WTC11 (cell line): ENCODE data around the gene TNFRSF4. TPM values are rescaled to one million over a fixed set of nuclear protein-coding genes. Genes with fewer than 3 reads are reported as not detected.

Source experiments
- ATAC-seq: fragments of 200-7000 bp; cut with Tn5 transposase; 2 replicates; pipeline ENCODE4 v1.10.0; 2021; ENCODE audit warnings: mild to moderate bottlenecking, moderate library complexity
- CTCF ChIA-PET: fragments of 300-600 bp; sonication (Branson Sonifier 250); formaldehyde crosslinking; loops from one replicate; lab custom pipeline; 2021; ENCODE audit warnings: antibody characterized with exemption; lab: Charles Lee
- POLR2A ChIA-PET: fragments of 350-600 bp; sonication (Branson Sonifier 250); formaldehyde crosslinking; loops from one replicate; lab custom pipeline; 2021; ENCODE audit warnings: antibody characterized with exemption; lab: Charles Lee
- DNase-seq: peaks from one replicate; pipeline ENCODE4 v3.0.0; 2021; ENCODE audit warnings: low spot score
- H3K27ac Mint-ChIP-seq: 2 replicates; pipeline ENCODE4 v1.8.0; 2021; ENCODE audit warnings: mixed read lengths
- H3K27me3 Mint-ChIP-seq: 2 replicates; pipeline ENCODE4 v1.8.0; 2021; ENCODE audit warnings: low read depth, mild to moderate bottlenecking, moderate library complexity, mixed read lengths
- H3K36me3 Mint-ChIP-seq: 2 replicates; pipeline ENCODE4 v1.8.0; 2021; ENCODE audit warnings: mixed read lengths
- H3K4me1 Mint-ChIP-seq: 2 replicates; pipeline ENCODE4 v1.8.0; 2022; ENCODE audit warnings: mixed read lengths
- H3K4me3 Mint-ChIP-seq: 2 replicates; pipeline ENCODE4 v1.8.0; 2021; ENCODE audit warnings: mild to moderate bottlenecking, moderate library complexity, mixed read lengths
- H3K9me3 Mint-ChIP-seq: 2 replicates; pipeline ENCODE4 v1.8.0; 2021; ENCODE audit warnings: mixed read lengths
- IRF2 ChIP-seq: sonication (generic); formaldehyde crosslinking; IDR thresholded peaks from 2 replicates; pipeline ENCODE4 v1.8.0; 2022; ENCODE audit warnings: low read depth, missing genetic modification reagents, borderline replicate concordance
- JAZF1 ChIP-seq: fragments of 250-450 bp; sonication (Bioruptor Pico); IDR thresholded peaks from 2 replicates; pipeline ENCODE4 v1.9.0; 2021; ENCODE audit warnings: moderate library complexity, mild to moderate bottlenecking, inconsistent platforms
- JUN ChIP-seq: sonication (generic); formaldehyde crosslinking; IDR thresholded peaks from 2 replicates; pipeline ENCODE4 v1.8.0; 2023; ENCODE audit warnings: mild to moderate bottlenecking, missing genetic modification reagents
- MXD4 ChIP-seq: fragments of 250-450 bp; sonication (Bioruptor Pico); IDR thresholded peaks from 2 replicates; pipeline ENCODE4 v1.8.0; 2021; ENCODE audit warnings: mild to moderate bottlenecking, moderate library complexity, borderline replicate concordance
- MYBL2 ChIP-seq: sonication (generic); formaldehyde crosslinking; IDR thresholded peaks from 2 replicates; pipeline ENCODE4 v1.8.1; 2023; ENCODE audit warnings: mild to moderate bottlenecking, moderate library complexity, missing genetic modification reagents
- NR2C2 ChIP-seq: sonication (generic); formaldehyde crosslinking; IDR thresholded peaks from 2 replicates; pipeline ENCODE4 v1.8.0; 2022; ENCODE audit warnings: mild to moderate bottlenecking, missing genetic modification reagents
- TCF7 ChIP-seq: sonication (generic); formaldehyde crosslinking; IDR thresholded peaks from 2 replicates; pipeline ENCODE4 v1.8.0; 2022; ENCODE audit warnings: mild to moderate bottlenecking, low read depth, missing genetic modification reagents, moderate library complexity
- ZNF317 ChIP-seq: sonication (generic); formaldehyde crosslinking; IDR thresholded peaks from 2 replicates; pipeline ENCODE4 v1.8.1; 2023; ENCODE audit warnings: low read depth, mild to moderate bottlenecking, moderate library complexity, missing genetic modification reagents, borderline replicate concordance
- total RNA-seq: library from RNA; stranded (reverse); gene quantifications from 3 replicates; pipeline ENCODE4 v1.2.3, GENCODE V29; 2021
- TF ChIP-seq, protein P1 (sequence below): sonication (generic); formaldehyde crosslinking; IDR thresholded peaks from 2 replicates; pipeline ENCODE4 v1.8.1; 2022; ENCODE audit warnings: missing genetic modification reagents, borderline replicate concordance
- TF ChIP-seq, protein P2 (sequence below): sonication (generic); formaldehyde crosslinking; IDR thresholded peaks from 2 replicates; pipeline ENCODE4 v1.8.1; 2022; ENCODE audit warnings: mild to moderate bottlenecking, moderate library complexity, missing genetic modification reagents
- TF ChIP-seq, protein P3 (sequence below): sonication (generic); formaldehyde crosslinking; IDR thresholded peaks from 2 replicates; pipeline ENCODE4 v1.8.0; 2022; ENCODE audit warnings: mild to moderate bottlenecking, missing genetic modification reagents
- TF ChIP-seq, protein P4 (sequence below): sonication (generic); formaldehyde crosslinking; IDR thresholded peaks from 2 replicates; pipeline ENCODE4 v1.8.0; 2022; ENCODE audit warnings: mild to moderate bottlenecking, missing genetic modification reagents
- TF ChIP-seq, protein P5 (sequence below): sonication (generic); formaldehyde crosslinking; IDR thresholded peaks from 2 replicates; pipeline ENCODE4 v1.8.1; 2023; ENCODE audit warnings: mild to moderate bottlenecking, missing genetic modification reagents, moderate library complexity
- TF ChIP-seq, protein P6 (sequence below): fragments of 200-600 bp; IDR thresholded peaks from 2 replicates; pipeline ENCODE4 v1.8.0; 2022; ENCODE audit warnings: antibody characterized with exemption
- TF ChIP-seq, protein P7 (sequence below): sonication (generic); formaldehyde crosslinking; IDR thresholded peaks from 2 replicates; pipeline ENCODE4 v1.8.0; 2022; ENCODE audit warnings: missing genetic modification reagents

Gene TNFRSF4
- total RNA-seq, 1 experiment from 2014 or later = 0.33 TPM

DNA sequence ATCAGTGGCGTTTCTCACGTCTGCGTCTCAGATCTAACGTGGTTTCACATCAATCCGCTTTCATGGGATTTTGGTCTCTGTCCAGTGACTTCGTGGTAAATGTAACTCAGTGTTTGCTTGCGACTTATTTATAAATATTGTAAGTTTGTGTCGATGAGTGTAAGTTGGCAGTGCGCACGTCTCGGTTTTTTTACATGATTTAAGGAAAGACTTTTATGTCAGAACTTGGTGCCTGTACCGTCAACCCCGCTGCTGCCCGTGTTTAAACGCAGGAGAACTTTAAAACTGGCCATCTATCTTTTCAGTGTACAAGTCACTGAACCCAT is 19.6 kb upstream of the TNFRSF4 start:
- Mint-ChIP-seq H3K27me3 (no peaks in the 10 kb centered on the region), H3K4me1 (peaks cover 10% of the 10 kb centered on the region), H3K9me3 (peaks cover 3% of the 10 kb centered on the region; the same call in 1 of the 2 replicates), H3K27ac (no peak overlapping the region), H3K36me3 (peaks cover 10% of the 10 kb centered on the region), H3K4me3 (peak overlapping the region; percentile 60)
- TF ChIP-seq JUN (CRISPR knock-in tag) = no peak
- TF ChIP-seq, protein P1, sequence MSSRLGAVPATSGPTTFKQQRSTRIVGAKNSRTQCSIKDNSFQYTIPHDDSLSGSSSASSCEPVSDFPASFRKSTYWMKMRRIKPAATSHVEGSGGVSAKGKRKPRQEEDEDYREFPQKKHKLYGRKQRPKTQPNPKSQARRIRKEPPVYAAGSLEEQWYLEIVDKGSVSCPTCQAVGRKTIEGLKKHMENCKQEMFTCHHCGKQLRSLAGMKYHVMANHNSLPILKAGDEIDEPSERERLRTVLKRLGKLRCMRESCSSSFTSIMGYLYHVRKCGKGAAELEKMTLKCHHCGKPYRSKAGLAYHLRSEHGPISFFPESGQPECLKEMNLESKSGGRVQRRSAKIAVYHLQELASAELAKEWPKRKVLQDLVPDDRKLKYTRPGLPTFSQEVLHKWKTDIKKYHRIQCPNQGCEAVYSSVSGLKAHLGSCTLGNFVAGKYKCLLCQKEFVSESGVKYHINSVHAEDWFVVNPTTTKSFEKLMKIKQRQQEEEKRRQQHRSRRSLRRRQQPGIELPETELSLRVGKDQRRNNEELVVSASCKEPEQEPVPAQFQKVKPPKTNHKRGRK (CRISPR knock-in tag) = no peak
- DNase-seq = no peak
- CTCF ChIA-PET = no interaction called here
- no peak for ATAC-seq
- POLR2A ChIA-PET = no interaction called here

DNA sequence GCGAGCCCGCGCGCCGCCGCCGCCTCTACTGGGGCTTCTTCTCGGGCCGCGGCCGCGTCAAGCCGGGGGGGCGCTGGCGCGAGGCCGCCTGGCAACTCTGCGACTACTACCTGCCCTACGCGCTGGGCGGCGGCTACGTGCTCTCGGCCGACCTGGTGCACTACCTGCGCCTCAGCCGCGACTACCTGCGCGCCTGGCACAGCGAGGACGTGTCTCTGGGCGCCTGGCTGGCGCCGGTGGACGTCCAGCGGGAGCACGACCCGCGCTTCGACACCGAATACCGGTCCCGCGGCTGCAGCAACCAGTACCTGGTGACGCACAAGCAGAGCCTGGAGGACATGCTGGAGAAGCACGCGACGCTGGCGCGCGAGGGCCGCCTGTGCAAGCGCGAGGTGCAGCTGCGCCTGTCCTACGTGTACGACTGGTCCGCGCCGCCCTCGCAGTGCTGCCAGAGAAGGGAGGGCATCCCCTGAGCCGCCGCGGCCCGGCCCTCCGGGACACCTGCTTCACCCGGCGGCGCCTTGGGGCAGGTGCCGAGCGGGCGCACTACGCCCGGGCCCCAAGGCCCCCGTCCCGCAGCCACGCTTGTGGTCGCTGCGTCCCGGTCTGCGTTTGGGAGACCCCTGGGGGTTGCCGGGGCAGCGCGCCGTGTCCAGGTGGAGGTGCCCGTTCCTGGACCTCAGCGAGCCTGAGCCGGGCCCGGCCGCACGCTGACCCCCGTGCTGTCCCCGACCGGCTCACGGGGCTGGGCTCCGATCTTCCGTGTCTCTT is 19.0 kb upstream of the TNFRSF4 start:
- no peaks in the 10 kb centered on the region for H3K27me3 Mint-ChIP-seq
- DNase-seq (no peak), ATAC-seq (no peak)
- TF ChIP-seq, protein P2, sequence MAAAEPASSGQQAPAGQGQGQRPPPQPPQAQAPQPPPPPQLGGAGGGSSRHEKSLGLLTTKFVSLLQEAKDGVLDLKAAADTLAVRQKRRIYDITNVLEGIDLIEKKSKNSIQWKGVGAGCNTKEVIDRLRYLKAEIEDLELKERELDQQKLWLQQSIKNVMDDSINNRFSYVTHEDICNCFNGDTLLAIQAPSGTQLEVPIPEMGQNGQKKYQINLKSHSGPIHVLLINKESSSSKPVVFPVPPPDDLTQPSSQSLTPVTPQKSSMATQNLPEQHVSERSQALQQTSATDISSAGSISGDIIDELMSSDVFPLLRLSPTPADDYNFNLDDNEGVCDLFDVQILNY (CRISPR knock-in tag) = no peak
- TF ChIP-seq MYBL2 (CRISPR knock-in tag) = 0 out of 2 replicates have a peak, but pooled peaks have one; percentile 16
- TF ChIP-seq, protein P3, sequence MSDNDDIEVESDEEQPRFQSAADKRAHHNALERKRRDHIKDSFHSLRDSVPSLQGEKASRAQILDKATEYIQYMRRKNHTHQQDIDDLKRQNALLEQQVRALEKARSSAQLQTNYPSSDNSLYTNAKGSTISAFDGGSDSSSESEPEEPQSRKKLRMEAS (CRISPR knock-in tag) = no peak; the same call in 1 of the 2 replicates
- no peak for TF ChIP-seq MXD4 (CRISPR knock-in tag)
- no peak for TF ChIP-seq TCF7
- peak; percentile 14 for TF ChIP-seq IRF2 (CRISPR knock-in tag)
- TF ChIP-seq JAZF1 (CRISPR knock-in tag) = no peak
- no peak for TF ChIP-seq NR2C2 (CRISPR knock-in tag)
- TF ChIP-seq, protein P4, sequence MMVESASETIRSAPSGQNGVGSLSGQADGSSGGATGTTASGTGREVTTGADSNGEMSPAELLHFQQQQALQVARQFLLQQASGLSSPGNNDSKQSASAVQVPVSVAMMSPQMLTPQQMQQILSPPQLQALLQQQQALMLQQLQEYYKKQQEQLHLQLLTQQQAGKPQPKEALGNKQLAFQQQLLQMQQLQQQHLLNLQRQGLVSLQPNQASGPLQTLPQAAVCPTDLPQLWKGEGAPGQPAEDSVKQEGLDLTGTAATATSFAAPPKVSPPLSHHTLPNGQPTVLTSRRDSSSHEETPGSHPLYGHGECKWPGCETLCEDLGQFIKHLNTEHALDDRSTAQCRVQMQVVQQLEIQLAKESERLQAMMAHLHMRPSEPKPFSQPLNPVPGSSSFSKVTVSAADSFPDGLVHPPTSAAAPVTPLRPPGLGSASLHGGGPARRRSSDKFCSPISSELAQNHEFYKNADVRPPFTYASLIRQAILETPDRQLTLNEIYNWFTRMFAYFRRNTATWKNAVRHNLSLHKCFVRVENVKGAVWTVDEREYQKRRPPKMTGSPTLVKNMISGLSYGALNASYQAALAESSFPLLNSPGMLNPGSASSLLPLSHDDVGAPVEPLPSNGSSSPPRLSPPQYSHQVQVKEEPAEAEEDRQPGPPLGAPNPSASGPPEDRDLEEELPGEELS (CRISPR knock-in tag) = peak; percentile 1; the same call in 1 of the 2 replicates
- TF ChIP-seq, protein P5, sequence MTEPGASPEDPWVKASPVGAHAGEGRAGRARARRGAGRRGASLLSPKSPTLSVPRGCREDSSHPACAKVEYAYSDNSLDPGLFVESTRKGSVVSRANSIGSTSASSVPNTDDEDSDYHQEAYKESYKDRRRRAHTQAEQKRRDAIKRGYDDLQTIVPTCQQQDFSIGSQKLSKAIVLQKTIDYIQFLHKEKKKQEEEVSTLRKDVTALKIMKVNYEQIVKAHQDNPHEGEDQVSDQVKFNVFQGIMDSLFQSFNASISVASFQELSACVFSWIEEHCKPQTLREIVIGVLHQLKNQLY (CRISPR knock-in tag) = no peak
- TF ChIP-seq, protein P6, sequence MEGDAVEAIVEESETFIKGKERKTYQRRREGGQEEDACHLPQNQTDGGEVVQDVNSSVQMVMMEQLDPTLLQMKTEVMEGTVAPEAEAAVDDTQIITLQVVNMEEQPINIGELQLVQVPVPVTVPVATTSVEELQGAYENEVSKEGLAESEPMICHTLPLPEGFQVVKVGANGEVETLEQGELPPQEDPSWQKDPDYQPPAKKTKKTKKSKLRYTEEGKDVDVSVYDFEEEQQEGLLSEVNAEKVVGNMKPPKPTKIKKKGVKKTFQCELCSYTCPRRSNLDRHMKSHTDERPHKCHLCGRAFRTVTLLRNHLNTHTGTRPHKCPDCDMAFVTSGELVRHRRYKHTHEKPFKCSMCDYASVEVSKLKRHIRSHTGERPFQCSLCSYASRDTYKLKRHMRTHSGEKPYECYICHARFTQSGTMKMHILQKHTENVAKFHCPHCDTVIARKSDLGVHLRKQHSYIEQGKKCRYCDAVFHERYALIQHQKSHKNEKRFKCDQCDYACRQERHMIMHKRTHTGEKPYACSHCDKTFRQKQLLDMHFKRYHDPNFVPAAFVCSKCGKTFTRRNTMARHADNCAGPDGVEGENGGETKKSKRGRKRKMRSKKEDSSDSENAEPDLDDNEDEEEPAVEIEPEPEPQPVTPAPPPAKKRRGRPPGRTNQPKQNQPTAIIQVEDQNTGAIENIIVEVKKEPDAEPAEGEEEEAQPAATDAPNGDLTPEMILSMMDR = no peak
- TF ChIP-seq, protein P7, sequence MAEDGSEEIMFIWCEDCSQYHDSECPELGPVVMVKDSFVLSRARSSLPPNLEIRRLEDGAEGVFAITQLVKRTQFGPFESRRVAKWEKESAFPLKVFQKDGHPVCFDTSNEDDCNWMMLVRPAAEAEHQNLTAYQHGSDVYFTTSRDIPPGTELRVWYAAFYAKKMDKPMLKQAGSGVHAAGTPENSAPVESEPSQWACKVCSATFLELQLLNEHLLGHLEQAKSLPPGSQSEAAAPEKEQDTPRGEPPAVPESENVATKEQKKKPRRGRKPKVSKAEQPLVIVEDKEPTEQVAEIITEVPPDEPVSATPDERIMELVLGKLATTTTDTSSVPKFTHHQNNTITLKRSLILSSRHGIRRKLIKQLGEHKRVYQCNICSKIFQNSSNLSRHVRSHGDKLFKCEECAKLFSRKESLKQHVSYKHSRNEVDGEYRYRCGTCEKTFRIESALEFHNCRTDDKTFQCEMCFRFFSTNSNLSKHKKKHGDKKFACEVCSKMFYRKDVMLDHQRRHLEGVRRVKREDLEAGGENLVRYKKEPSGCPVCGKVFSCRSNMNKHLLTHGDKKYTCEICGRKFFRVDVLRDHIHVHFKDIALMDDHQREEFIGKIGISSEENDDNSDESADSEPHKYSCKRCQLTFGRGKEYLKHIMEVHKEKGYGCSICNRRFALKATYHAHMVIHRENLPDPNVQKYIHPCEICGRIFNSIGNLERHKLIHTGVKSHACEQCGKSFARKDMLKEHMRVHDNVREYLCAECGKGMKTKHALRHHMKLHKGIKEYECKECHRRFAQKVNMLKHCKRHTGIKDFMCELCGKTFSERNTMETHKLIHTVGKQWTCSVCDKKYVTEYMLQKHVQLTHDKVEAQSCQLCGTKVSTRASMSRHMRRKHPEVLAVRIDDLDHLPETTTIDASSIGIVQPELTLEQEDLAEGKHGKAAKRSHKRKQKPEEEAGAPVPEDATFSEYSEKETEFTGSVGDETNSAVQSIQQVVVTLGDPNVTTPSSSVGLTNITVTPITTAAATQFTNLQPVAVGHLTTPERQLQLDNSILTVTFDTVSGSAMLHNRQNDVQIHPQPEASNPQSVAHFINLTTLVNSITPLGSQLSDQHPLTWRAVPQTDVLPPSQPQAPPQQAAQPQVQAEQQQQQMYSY (CRISPR knock-in tag) = peak; percentile 8
- no peak for TF ChIP-seq ZNF317
- peak overlapping the region; percentile 60 for H3K4me3 Mint-ChIP-seq
- no peak overlapping the region for H3K27ac Mint-ChIP-seq
- peaks cover 3% of the 10 kb centered on the region; the same call in 1 of the 2 replicates for H3K9me3 Mint-ChIP-seq
- peaks cover 10% of the 10 kb centered on the region for H3K36me3 Mint-ChIP-seq
- ChIA-PET CTCF (no interaction called here), POLR2A (no interaction called here)
- H3K4me1 Mint-ChIP-seq = peaks cover 10% of the 10 kb centered on the region
